Activated CD4-positive, alpha-beta T cell treated with anti-CD3 and anti-CD28 coated beads, Interleukin-2, amount 50 U/mL, for 1 hour (primary cell): ENCODE results near the gene MEF2C.

Experiments used
- DNase-seq: peaks from one replicate; pipeline ENCODE4 v3.0.0-alpha.2; 2020

MEF2C gene

GRCh38 chr5:88748666-88749065 lies 134.3 kb downstream of the MEF2C start:
- DNase-seq = no peak

DNA sequence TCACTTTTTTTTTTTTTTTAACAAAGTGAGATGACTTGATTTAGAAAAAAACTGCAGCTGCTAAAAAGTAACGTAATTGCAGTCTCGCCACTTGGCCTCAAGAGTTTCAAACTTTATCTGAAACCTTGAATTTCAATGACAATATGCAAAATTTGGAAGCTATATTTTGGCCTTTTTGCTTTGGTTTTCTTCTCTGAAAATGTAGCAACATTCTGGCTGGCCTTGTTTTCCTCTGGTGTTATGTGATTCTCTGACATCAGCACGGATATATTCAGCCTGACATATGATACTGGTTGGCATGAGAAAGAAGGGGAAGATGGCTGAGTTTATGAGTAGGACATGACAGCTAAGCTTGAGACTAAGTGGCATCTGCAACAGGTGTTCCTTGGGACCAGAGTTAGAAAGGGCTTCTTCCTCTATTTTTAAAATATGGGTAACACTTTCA lies 136.5 kb downstream of the MEF2C start:
- DNase-seq = no peak

DNA sequence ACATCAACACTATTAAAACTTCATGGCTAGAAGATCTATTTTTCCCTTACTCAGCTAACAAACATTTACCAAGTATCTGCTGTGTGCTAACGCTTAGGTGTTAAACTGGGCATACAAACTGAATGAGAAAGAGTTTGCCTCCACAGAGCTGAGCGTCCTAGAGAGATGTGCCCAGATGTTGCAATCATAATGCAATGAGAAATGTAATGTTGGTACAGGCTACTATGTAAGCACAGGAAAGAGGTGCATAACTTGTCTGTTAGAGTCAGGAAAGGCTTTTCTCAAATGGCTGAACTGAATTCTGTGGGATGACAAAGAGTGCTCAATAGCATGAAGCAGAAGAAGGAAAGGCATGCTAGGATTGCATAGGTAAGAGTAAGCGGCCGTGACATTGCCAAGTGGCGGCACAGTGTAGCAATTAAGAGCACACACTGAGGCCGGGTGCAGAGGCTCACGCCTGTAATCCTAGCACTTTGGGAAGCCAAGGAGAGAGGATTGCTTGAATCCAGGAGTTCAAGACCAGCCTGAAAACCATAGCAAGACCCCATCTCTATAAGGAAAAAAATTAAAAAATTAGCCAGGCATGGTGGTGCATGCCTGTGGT lies 137.8 kb downstream of the MEF2C start:
- no peak for DNase-seq

- DNase-seq = no peak
Observed at GRCh38 chr5:88743231-88743834, 139.7 kb downstream of the MEF2C start.

DNA sequence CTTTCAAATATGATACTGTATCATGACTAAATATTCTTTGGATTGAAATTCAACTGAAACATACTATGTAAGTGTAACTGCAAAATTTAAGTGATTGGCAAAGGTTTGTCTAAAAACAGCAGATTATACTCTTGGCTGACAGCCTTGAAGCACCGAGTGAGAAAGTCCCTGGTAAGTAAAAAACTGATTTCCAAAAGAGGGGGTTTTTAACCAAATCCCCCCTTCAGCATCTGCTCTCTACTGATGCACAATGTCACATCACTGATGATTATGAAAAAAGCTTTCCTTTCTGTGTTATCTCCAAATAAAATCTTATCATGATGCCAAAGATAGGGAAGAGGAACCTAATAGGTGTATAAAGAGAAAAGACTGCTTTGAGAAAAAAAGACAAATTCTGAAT lies 141.0 kb downstream of the MEF2C start:
- no peak for DNase-seq

- no peak for DNase-seq
Observed at GRCh38 chr5:88740604-88741185, 142.3 kb downstream of the MEF2C start.

- no peak for DNase-seq
Observed at GRCh38 chr5:88736494-88736893, 146.5 kb downstream of the MEF2C start.

- DNase-seq = no peak
Observed at GRCh38 chr5:88734983-88735382, 148.0 kb downstream of the MEF2C start.

- DNase-seq = no peak
Observed at GRCh38 chr5:88734191-88734640, 148.8 kb downstream of the MEF2C start.

DNA sequence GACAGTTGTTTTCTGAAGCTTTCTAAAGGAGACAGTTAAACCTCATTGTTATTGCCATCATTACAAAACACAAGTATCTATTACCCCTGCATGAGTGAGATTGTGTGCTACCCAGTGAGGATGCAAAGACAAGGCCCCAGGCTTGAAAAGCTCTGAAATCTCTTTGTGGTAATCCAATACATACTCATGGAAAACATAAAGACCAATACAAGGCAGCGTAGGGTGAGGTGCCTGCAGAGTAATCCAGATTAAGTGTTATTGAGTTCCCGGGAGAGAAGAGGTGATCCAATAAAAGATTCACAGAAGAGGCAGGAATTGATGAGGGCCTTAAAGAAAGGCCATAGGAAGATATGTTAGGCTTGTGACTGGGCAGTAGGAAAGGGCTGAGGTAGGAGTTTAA lies 150.1 kb downstream of the MEF2C start:
- DNase-seq = no peak

DNA sequence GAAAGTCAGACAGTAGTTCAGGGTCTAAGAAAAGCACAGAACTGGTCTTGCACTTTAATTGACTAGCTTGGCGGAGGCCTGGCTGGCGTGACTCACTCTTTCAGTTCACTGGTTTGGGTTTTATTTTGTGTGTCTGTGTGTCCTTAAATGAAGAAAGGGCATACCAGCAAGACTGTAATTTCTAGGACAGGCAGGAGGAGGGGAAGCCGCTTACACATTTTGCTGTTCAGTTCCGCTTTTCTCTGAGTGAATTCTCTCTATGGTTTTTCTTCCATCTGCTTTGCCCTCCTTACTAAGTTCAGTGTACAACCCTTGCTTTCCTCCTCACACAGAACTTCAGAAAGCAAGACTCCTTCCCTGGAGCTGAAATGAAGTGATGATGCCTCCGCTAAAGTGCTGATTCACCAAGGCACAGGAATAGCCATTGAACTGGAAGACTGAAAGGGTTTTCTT lies 150.8 kb downstream of the MEF2C start:
- DNase-seq = no peak

DNA sequence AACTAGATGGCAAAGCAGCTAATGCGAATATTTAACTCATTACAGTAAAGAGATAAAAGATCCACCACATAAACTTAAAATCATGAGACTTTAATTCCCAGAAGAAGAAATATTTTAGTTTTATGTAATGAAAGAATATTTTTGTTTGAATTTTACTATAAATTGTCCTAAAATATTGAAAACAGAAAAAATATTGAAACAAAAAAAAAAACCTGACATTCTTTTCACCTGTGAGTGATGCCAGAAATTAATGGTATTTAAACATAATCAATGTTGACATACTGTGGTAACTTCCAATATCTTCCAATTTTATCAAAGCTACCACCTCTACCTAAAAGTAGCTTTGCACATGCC lies 153.2 kb downstream of the MEF2C start:
- DNase-seq = no peak

GRCh38 chr5:88729084-88729828 lies 153.7 kb downstream of the MEF2C start:
- peak; percentile 37 for DNase-seq

DNA sequence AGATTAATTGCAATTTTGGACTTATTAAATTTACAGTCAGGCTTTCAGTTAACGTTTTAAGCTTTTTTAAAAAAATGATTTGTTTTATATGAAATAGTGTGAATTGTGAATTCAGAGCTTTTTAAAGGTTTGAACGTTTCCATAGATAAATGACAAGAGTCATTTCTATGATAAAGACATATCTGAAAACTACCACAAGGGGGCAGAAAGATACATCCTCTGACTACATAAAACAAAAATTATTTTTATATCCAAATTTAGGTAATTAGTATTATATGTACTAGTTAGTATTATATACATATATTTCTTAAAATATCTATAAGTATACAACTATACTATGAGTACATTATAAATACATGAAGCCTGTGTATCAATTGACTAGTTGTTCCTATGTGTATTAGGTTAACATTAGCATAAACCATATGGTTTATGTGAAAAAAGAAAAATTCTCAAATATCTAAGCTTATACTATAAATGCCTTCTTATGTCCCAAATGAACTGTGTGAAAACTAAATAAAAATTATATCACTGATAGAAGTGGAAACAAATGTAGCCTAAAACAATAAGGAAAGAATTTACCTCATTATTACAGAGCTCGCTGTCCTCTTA lies 155.2 kb downstream of the MEF2C start:
- DNase-seq = no peak

- DNase-seq = no peak
Observed at GRCh38 chr5:88725454-88725853, 157.5 kb downstream of the MEF2C start.

DNA sequence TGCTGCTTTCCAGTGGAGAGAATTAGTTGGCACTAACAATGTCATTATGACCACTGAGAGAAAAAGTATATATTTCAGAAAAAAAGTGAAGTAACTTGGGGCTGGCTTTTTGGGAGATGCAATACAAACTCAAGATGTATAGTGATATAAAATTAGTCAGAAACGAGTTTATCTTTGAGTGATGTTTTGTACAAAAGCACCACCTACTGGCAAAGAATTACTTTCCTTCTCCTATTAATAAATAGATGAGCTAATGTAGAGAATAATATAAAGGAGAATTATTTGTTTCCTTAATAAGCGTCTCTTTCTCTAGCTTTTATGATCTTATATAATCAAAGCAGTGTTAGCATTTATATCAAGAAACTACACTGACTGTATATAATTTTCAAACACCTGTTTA lies 158.8 kb downstream of the MEF2C start:
- DNase-seq = no peak

- no peak for DNase-seq
Observed at GRCh38 chr5:88722546-88723073, 160.4 kb downstream of the MEF2C start.

DNA sequence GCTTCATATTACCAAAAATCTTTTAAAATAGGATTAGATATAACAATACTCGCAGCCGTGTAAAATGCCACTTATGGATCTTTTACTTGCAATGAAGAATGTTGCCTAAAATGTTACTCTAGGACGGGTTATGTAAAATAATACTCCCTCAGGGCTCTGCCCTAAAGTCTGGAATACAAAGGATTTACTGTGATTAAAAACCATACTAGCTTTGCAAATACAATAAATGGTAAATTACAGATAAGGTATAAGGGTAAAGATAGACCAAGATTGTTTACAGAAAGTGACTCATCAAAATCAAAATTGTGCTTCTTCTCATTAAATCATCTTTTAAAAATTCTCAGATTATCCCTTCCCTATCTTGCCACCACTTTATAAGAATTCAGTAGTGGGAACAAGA lies 163.6 kb downstream of the MEF2C start:
- no peak for DNase-seq

GRCh38 chr5:88718736-88719135 lies 164.2 kb downstream of the MEF2C start:
- no peak for DNase-seq

DNA sequence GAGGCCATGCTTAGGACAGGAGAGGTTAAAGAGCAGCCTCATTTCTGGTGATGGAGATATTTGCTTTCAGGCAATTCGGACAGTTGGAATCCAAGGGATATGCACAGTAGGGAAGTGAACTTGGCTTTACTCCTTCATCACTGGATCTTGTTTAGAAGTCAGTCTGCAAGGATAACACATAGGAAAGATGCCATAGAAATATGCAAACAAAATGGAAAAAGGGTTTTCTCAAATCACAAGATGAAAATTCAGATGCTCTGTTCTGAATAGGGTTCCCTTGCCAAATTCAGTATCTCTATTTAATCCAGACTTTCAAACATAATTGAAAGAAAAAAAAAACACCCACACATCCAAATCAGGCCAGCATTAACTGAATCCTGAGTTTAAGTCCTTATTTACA lies 166.9 kb downstream of the MEF2C start:
- no peak for DNase-seq

GRCh38 chr5:88715503-88715902 lies 167.5 kb downstream of the MEF2C start:
- DNase-seq = no peak

DNA sequence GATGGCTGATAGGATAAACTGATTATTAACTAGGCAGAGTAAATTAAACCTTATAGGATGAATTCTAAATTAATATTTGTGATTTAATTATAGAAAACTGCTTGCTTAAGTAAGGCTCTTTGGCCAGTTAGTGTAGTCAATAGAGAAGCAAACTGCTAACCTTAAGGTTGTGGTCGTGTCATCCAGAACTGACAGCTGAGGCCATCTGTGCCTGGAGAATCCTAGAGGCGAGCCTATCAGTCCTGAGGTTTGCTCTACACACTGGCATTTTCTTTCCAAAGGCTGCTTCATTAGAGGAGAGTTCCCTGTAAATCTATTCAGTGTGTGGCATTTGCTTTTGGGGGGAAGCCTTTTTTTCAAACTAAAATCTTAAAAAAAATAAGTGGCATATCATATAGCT lies 169.2 kb downstream of the MEF2C start:
- DNase-seq = no peak
